ENCODE data around the gene PTGIS. TPM values are rescaled to one million over a fixed set of nuclear protein-coding genes. Genes with fewer than 3 reads are reported as not detected.

Gene PTGIS
- total RNA-seq, 2 experiments from 2014 or later: not detected

DNA sequence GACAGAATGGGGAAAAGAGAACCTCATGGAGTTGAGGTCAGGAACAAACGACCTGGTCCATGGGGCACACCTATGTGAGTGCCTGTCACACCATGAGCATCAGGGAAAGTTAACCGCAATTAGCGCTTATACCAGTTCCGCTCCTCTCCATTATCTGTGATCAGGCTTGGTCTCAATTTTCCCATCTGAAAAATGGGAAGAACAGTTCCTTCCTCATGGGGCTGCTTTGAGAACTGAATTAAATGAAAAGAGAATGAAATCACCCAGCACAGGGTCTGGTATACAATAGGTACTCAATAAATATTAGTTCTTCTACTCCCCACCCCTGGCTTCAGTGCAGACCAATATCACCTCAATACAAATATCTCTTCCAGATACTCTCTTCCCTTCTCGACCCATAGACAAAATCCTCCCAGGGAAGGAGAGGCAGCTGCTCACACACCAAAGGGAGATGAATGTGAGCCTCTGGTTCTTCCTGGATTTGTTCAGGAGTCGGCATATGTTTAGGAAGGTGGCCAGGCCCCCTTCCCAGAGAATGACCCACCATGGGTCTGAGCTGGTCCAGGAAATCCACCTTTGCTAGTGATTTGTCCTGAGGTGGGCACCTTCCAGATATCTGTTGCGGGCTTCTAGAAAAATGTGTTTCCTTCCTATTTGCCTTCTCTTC, 2.4 kb upstream of the PTGIS start:
- Histone ChIP-seq H3K4me2 (ENCODE audit: low read length) (no peak overlapping the region), H2AFZ (ENCODE audit: low read length) (no peak overlapping the region), H3K4me3 (ENCODE audit: low read depth, low read length, poor library complexity, severe bottlenecking) (no peak overlapping the region), H4K20me1 (ENCODE audit: insufficient read depth, low read length) (no peaks in the 10 kb centered on the region), H3K27ac (ENCODE audit: low read depth, low read length, poor library complexity, severe bottlenecking) (no peak overlapping the region), H3K9me3 (ENCODE audit: low read length) (no peaks in the 10 kb centered on the region), H3K36me3 (ENCODE audit: insufficient read depth, low read length) (no peaks in the 10 kb centered on the region), H3K4me1 (ENCODE audit: insufficient read depth, low read length, poor library complexity, severe bottlenecking) (peaks cover 17% of the 10 kb centered on the region), H3K79me2 (ENCODE audit: insufficient read depth, low read depth, low read length) (no peaks in the 10 kb centered on the region), H3K9me2 (ENCODE audit: insufficient read depth, low read length) (no peaks in the 10 kb centered on the region)
- DNase-seq (ENCODE audit: low spot score): no peak
- no peak for TF ChIP-seq EZH2phosphoT487 (IDR thresholded peaks at IDR 0.05; ENCODE audit: borderline replicate concordance, low read depth, low read length)
- TF ChIP-seq CTCF (conservative IDR thresholded peaks at IDR 0.05; ENCODE audit: low read length): no peak
- ChIA-PET CTCF (ENCODE audit: unreplicated experiment) (no interaction called here), POLR2A (interaction anchor here (0.6 kb wide), 1 partner anchor 382 kb away, joined by 4 read pairs; no protein-coding TSS in a partner anchor)
- intact Hi-C loops (cut with micrococcal nuclease; ENCODE audit: unreplicated experiment): no loop called here
- BruUV-seq (replicated peaks): no TSS peak

DNA sequence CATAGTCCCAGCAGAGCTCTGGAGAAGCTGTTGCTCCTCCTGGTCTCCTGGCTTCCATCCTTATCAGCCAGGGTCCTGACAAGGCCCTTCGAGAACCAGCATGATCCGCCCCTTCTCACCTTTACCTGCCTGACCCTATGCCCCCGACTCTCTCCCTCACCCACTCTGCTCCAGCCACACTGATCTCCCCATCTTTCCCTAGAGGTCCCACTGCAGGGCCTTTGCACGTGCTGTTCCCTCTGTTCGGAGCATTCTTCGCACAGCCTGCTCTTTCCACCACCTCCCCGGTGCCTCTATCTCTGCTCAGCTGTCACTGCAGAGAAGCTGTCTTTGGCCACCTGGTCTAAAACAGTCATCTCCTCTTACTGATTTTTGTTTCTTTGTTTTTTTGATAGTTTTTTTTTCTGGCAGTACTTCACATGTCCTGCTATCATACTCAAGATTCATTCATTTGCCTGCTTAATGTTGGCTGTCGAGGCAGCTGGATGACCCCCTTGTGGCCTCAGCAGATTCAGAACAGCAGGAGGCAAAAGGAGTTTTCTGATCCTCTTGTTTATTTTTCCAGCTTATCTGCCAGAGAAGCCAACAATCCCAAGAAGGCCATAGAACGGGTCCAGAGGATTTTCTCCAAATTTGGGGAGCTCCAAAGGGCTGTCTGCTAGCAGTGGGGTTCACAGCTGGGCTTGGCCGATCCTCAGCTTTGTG, 1.6 kb upstream of the PTGIS start:
- no peak overlapping the region for H3K27ac ChIP-seq (ENCODE audit: low read depth, low read length, poor library complexity, severe bottlenecking)
- H3K9me2 ChIP-seq (ENCODE audit: insufficient read depth, low read length): no peaks in the 10 kb centered on the region
- H2AFZ ChIP-seq (ENCODE audit: low read length): no peak overlapping the region
- intact Hi-C loops (cut with micrococcal nuclease; ENCODE audit: unreplicated experiment): no loop called here
- POLR2A ChIA-PET: interaction anchor here (0.6 to 1.1 kb wide), 2 partner anchors 317 to 382 kb away, joined by 3 to 4 read pairs; no protein-coding TSS in a partner anchor
- no peaks in the 10 kb centered on the region for H3K36me3 ChIP-seq (ENCODE audit: insufficient read depth, low read length)
- DNase-seq (ENCODE audit: low spot score): no peak
- no peak overlapping the region for H3K4me3 ChIP-seq (ENCODE audit: low read depth, low read length, poor library complexity, severe bottlenecking)
- H3K4me1 ChIP-seq (ENCODE audit: insufficient read depth, low read length, poor library complexity, severe bottlenecking): peaks cover 15% of the 10 kb centered on the region
- no TSS peak for BruUV-seq (replicated peaks)
- no peaks in the 10 kb centered on the region for H3K79me2 ChIP-seq (ENCODE audit: insufficient read depth, low read depth, low read length)
- no peaks in the 10 kb centered on the region for H4K20me1 ChIP-seq (ENCODE audit: insufficient read depth, low read length)
- TF ChIP-seq CTCF (conservative IDR thresholded peaks at IDR 0.05; ENCODE audit: low read length): no peak
- TF ChIP-seq EZH2phosphoT487 (IDR thresholded peaks at IDR 0.05; ENCODE audit: borderline replicate concordance, low read depth, low read length): no peak
- H3K9me3 ChIP-seq (ENCODE audit: low read length): no peaks in the 10 kb centered on the region
- no peak overlapping the region for H3K4me2 ChIP-seq (ENCODE audit: low read length)
- CTCF ChIA-PET (ENCODE audit: unreplicated experiment): no interaction called here
